Measurements from ENCODE around the gene ARL5B. TPM values are rescaled to one million over a fixed set of nuclear protein-coding genes. Genes with fewer than 3 reads are reported as not detected.
A peak's percentile ranks its signal among the peaks of the same experiment; 100 is the strongest.

Gene ARL5B
- total RNA-seq, 1 experiment from 2014 or later = 12.2 TPM

DNA sequence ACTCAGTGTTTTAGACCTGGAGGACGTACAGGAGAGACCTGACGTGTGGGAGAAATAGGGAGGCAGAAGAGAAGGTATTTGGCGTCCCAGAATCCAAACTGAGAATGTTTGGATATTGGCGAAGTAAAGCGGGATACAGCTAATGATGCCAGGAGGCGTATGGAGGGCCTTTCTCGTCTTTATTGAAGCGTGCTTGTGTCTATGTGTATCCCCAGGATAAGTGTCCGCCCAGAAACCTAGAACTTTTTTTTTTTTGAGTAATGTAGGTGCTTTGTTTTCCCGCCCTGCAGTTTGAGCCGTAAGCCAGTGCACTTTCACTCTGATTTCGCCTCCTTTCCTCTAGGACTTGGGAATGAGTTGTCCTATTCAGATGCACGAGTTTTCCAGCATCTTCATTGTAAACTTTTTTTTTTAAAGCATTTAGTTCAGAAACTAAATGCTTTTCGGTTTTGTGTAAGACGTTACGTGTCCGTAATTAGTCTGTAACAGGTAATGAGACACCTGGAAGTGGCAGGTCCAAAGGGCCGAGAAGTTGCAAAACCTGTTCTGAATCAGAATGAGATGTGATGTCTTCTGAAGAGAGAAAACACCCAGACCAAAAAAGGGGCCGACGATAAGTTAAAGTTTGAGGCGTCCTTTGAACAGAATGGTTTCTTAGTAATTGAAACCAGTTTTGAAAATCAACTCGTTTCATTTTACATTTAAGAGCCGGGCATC is 746 bp downstream of the ARL5B start:
- H3K4me1 ChIP-seq (ENCODE audit: control insufficient read depth, insufficient read depth, low read length) = peaks cover 15% of the 10 kb centered on the region; the same call in 1 of the 2 replicates
- no peaks in the 10 kb centered on the region for H3K27me3 ChIP-seq (ENCODE audit: control insufficient read depth, insufficient read depth, low read length)
- no peaks in the 10 kb centered on the region for H3K9me3 ChIP-seq (ENCODE audit: control insufficient read depth, insufficient read depth, low read depth, low read length)
- H3K27ac ChIP-seq (ENCODE audit: low read length) = peak overlapping the region; percentile 81
- H3K4me3 ChIP-seq (ENCODE audit: low read depth in 2 of 2, low read length in 2 of 2) = peak overlapping the region; percentile 91 to 93
- POLR2A ChIA-PET = no interaction called here
- no peak for ATAC-seq
- intact Hi-C loops (cut with micrococcal nuclease; ENCODE audit: unreplicated experiment) = no loop called here
- BruUV-seq (replicated peaks) = TSS peak; percentile 78
- CTCF ChIA-PET = no interaction called here
- H3K36me3 ChIP-seq (ENCODE audit: control insufficient read depth, insufficient read depth, low read length) = peaks cover 8% of the 10 kb centered on the region; the same call in 1 of the 2 replicates
- DNase-seq (ENCODE audit: low read depth, low spot score) = no peak
- TF ChIP-seq SIN3A (IDR thresholded peaks at IDR 0.05; ENCODE audit: borderline replicate concordance, insufficient read depth, low read depth, low read length) (no peak), CTCF (IDR thresholded peaks at IDR 0.05) (no peak), POLR2AphosphoS5 (IDR thresholded peaks at IDR 0.05; ENCODE audit: low read depth, low read length) (no peak), TCF7L2 (IDR thresholded peaks at IDR 0.05; ENCODE audit: low read depth, low read length) (no peak)
- in situ Hi-C loops (cut with HindIII; ENCODE audit: low pct_unique_long_range_greater_than_20kb, low sequenced_read_pairs) = no loop called here

GRCh38 chr10:18660816-18661431 is 1.7 kb downstream of the ARL5B start:
- Histone ChIP-seq H3K36me3 (ENCODE audit: control insufficient read depth, insufficient read depth, low read length) (peaks cover 8% of the 10 kb centered on the region; the same call in 1 of the 2 replicates), H3K9me3 (ENCODE audit: control insufficient read depth, insufficient read depth, low read depth, low read length) (no peaks in the 10 kb centered on the region), H3K4me1 (ENCODE audit: control insufficient read depth, insufficient read depth, low read length) (peaks cover 15% of the 10 kb centered on the region; the same call in 1 of the 2 replicates), H3K4me3 (ENCODE audit: low read depth in 2 of 2, low read length in 2 of 2) (peak overlapping the region; percentile 91 to 93), H3K27ac (ENCODE audit: low read length) (peak overlapping the region; percentile 81; the same call in 1 of the 2 replicates), H3K27me3 (ENCODE audit: control insufficient read depth, insufficient read depth, low read length) (no peaks in the 10 kb centered on the region)
- BruUV-seq (replicated peaks) = no TSS peak
- ChIA-PET CTCF (no interaction called here), POLR2A (no interaction called here)
- intact Hi-C loops (cut with micrococcal nuclease; ENCODE audit: unreplicated experiment) = no loop called here
- DNase-seq (ENCODE audit: low read depth, low spot score) (no peak), ATAC-seq (no peak)
- in situ Hi-C loops (cut with HindIII; ENCODE audit: low pct_unique_long_range_greater_than_20kb, low sequenced_read_pairs) = no loop called here
- no peak for TF ChIP-seq CTCF (IDR thresholded peaks at IDR 0.05)
- TF ChIP-seq TCF7L2 (IDR thresholded peaks at IDR 0.05; ENCODE audit: low read depth, low read length) = no peak
- no peak for TF ChIP-seq SIN3A (IDR thresholded peaks at IDR 0.05; ENCODE audit: borderline replicate concordance, insufficient read depth, low read depth, low read length)
- TF ChIP-seq, protein P1, sequence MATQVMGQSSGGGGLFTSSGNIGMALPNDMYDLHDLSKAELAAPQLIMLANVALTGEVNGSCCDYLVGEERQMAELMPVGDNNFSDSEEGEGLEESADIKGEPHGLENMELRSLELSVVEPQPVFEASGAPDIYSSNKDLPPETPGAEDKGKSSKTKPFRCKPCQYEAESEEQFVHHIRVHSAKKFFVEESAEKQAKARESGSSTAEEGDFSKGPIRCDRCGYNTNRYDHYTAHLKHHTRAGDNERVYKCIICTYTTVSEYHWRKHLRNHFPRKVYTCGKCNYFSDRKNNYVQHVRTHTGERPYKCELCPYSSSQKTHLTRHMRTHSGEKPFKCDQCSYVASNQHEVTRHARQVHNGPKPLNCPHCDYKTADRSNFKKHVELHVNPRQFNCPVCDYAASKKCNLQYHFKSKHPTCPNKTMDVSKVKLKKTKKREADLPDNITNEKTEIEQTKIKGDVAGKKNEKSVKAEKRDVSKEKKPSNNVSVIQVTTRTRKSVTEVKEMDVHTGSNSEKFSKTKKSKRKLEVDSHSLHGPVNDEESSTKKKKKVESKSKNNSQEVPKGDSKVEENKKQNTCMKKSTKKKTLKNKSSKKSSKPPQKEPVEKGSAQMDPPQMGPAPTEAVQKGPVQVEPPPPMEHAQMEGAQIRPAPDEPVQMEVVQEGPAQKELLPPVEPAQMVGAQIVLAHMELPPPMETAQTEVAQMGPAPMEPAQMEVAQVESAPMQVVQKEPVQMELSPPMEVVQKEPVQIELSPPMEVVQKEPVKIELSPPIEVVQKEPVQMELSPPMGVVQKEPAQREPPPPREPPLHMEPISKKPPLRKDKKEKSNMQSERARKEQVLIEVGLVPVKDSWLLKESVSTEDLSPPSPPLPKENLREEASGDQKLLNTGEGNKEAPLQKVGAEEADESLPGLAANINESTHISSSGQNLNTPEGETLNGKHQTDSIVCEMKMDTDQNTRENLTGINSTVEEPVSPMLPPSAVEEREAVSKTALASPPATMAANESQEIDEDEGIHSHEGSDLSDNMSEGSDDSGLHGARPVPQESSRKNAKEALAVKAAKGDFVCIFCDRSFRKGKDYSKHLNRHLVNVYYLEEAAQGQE (IDR thresholded peaks at IDR 0.05; ENCODE audit: insufficient read depth in 1 of 2, low read depth in 2 of 2, low read length in 1 of 2) = no peak
- no peak for TF ChIP-seq POLR2AphosphoS5 (IDR thresholded peaks at IDR 0.05; ENCODE audit: low read depth, low read length)
